ENCODE data around the gene STK36. TPM values are rescaled to one million over a fixed set of nuclear protein-coding genes. Genes with fewer than 3 reads are reported as not detected.
A peak's percentile ranks its signal among the peaks of the same experiment; 100 is the strongest.

Gene STK36
- total RNA-seq, 2 donors from 2014 or later: 15.3 to 22.1 TPM

GRCh38 chr2:218717262-218717661 is 45.4 kb downstream of the STK36 start:
- no peaks in the 10 kb centered on the region for H3K27me3 Mint-ChIP-seq (ENCODE audit: low read depth)
- H3K4me3 Mint-ChIP-seq: no peak overlapping the region
- H3K36me3 Mint-ChIP-seq (ENCODE audit: insufficient read depth in 2 of 2): peaks cover 3 to 6% of the 10 kb centered on the region in 2 donors
- no peak overlapping the region for H3K27ac Mint-ChIP-seq
- DNase-seq (no peak), ATAC-seq (replicated peaks in 1 of 2) (no peak)
- H3K4me1 Mint-ChIP-seq (ENCODE audit: low read depth): peaks cover 19% of the 10 kb centered on the region
- H3K9me3 Mint-ChIP-seq: no peaks in the 10 kb centered on the region

- Mint-ChIP-seq H3K27ac (no peak overlapping the region), H3K9me3 (no peaks in the 10 kb centered on the region), H3K36me3 (ENCODE audit: insufficient read depth in 2 of 2) (peaks cover 3 to 6% of the 10 kb centered on the region in 2 donors), H3K4me3 (no peak overlapping the region), H3K4me1 (ENCODE audit: low read depth) (peaks cover 27% of the 10 kb centered on the region), H3K27me3 (ENCODE audit: low read depth) (no peaks in the 10 kb centered on the region)
- no peak for DNase-seq
- no peak for ATAC-seq (replicated peaks in 1 of 2)
Observed at GRCh38 chr2:218718058-218718457, 46.2 kb downstream of the STK36 start.

- Mint-ChIP-seq H3K4me1 (ENCODE audit: low read depth) (peaks cover 24% of the 10 kb centered on the region), H3K9me3 (peaks cover 0 to 2% of the 10 kb centered on the region in 2 donors), H3K27ac (no peak overlapping the region), H3K27me3 (ENCODE audit: low read depth) (no peaks in the 10 kb centered on the region), H3K36me3 (ENCODE audit: insufficient read depth in 2 of 2) (peaks cover 3 to 6% of the 10 kb centered on the region in 2 donors), H3K4me3 (no peak overlapping the region)
- ATAC-seq (replicated peaks in 1 of 2) (no peak), DNase-seq (no peak)
Observed at GRCh38 chr2:218719457-218719856, 47.6 kb downstream of the STK36 start.

- H3K36me3 Mint-ChIP-seq (ENCODE audit: insufficient read depth in 2 of 2): peaks cover 3 to 6% of the 10 kb centered on the region in 2 donors
- H3K27ac Mint-ChIP-seq: no peak overlapping the region
- ATAC-seq (replicated peaks in 1 of 2): no peak
- peaks cover 24% of the 10 kb centered on the region for H3K4me1 Mint-ChIP-seq (ENCODE audit: low read depth)
- no peaks in the 10 kb centered on the region for H3K27me3 Mint-ChIP-seq (ENCODE audit: low read depth)
- H3K4me3 Mint-ChIP-seq: no peak overlapping the region
- peaks cover 0 to 2% of the 10 kb centered on the region in 2 donors for H3K9me3 Mint-ChIP-seq
- no peak for DNase-seq
Observed at GRCh38 chr2:218720048-218721041, 48.5 kb downstream of the STK36 start.

- ATAC-seq (replicated peaks in 1 of 2) (no peak), DNase-seq (no peak)
- no peaks in the 10 kb centered on the region for H3K27me3 Mint-ChIP-seq (ENCODE audit: low read depth)
- peaks cover 0 to 2% of the 10 kb centered on the region in 2 donors for H3K9me3 Mint-ChIP-seq
- no peak overlapping the region for H3K27ac Mint-ChIP-seq
- peaks cover 24% of the 10 kb centered on the region for H3K4me1 Mint-ChIP-seq (ENCODE audit: low read depth)
- peaks cover 5 to 15% of the 10 kb centered on the region in 2 donors for H3K36me3 Mint-ChIP-seq (ENCODE audit: insufficient read depth in 2 of 2)
- no peak overlapping the region for H3K4me3 Mint-ChIP-seq
Observed at GRCh38 chr2:218721488-218721887, 49.6 kb downstream of the STK36 start.

GRCh38 chr2:218721934-218722333 is 50.0 kb downstream of the STK36 start:
- peaks cover 0 to 2% of the 10 kb centered on the region in 2 donors for H3K9me3 Mint-ChIP-seq
- ATAC-seq (replicated peaks in 1 of 2) (no peak), DNase-seq (no peak)
- H3K4me3 Mint-ChIP-seq: no peak overlapping the region
- peaks cover 5 to 19% of the 10 kb centered on the region in 2 donors for H3K36me3 Mint-ChIP-seq (ENCODE audit: insufficient read depth in 2 of 2)
- H3K27me3 Mint-ChIP-seq (ENCODE audit: low read depth): no peaks in the 10 kb centered on the region
- H3K27ac Mint-ChIP-seq: no peak overlapping the region
- H3K4me1 Mint-ChIP-seq (ENCODE audit: low read depth): peaks cover 24% of the 10 kb centered on the region

GRCh38 chr2:218722419-218722818 is 50.5 kb downstream of the STK36 start:
- Mint-ChIP-seq H3K27me3 (ENCODE audit: low read depth) (no peaks in the 10 kb centered on the region), H3K4me3 (no peak overlapping the region), H3K9me3 (peaks cover 0 to 2% of the 10 kb centered on the region in 2 donors)

GRCh38 chr2:218722876-218723785 is 51.2 kb downstream of the STK36 start:
- Mint-ChIP-seq H3K27me3 (ENCODE audit: low read depth) (no peaks in the 10 kb centered on the region), H3K27ac (no peak overlapping the region), H3K4me3 (no peak overlapping the region), H3K9me3 (peaks cover 2 to 4% of the 10 kb centered on the region in 2 donors), H3K36me3 (ENCODE audit: insufficient read depth in 2 of 2) (peaks cover 10 to 26% of the 10 kb centered on the region in 2 donors), H3K4me1 (ENCODE audit: low read depth) (peaks cover 19% of the 10 kb centered on the region)
- DNase-seq: no peak
- ATAC-seq (replicated peaks in 1 of 2): no peak

More at GRCh38 chr2:218722419-218722818, 50.5 kb downstream of the STK36 start:
- no peak for ATAC-seq (replicated peaks in 1 of 2)
- no peak for DNase-seq
- peaks cover 7 to 23% of the 10 kb centered on the region in 2 donors for H3K36me3 Mint-ChIP-seq (ENCODE audit: insufficient read depth in 2 of 2)
- peak overlapping the region; percentile 17 for H3K27ac Mint-ChIP-seq
- peaks cover 21% of the 10 kb centered on the region for H3K4me1 Mint-ChIP-seq (ENCODE audit: low read depth)

- ATAC-seq (replicated peaks in 1 of 2) (no peak), DNase-seq (no peak)
- no peaks in the 10 kb centered on the region for H3K27me3 Mint-ChIP-seq (ENCODE audit: low read depth)
- peaks cover 12% of the 10 kb centered on the region for H3K4me1 Mint-ChIP-seq (ENCODE audit: low read depth)
- no peak overlapping the region for H3K27ac Mint-ChIP-seq
- H3K36me3 Mint-ChIP-seq (ENCODE audit: insufficient read depth in 2 of 2): peaks cover 13 to 29% of the 10 kb centered on the region in 2 donors
- H3K9me3 Mint-ChIP-seq: peaks cover 2 to 4% of the 10 kb centered on the region in 2 donors
- no peak overlapping the region for H3K4me3 Mint-ChIP-seq
Observed at GRCh38 chr2:218726004-218726574, 54.2 kb downstream of the STK36 start.

GRCh38 chr2:218727502-218728165 is 55.7 kb downstream of the STK36 start:
- peaks cover 13 to 29% of the 10 kb centered on the region in 2 donors for H3K36me3 Mint-ChIP-seq (ENCODE audit: insufficient read depth in 2 of 2)
- H3K27me3 Mint-ChIP-seq (ENCODE audit: low read depth): no peaks in the 10 kb centered on the region
- DNase-seq (peak in 1 of 2 donors; percentile 12), ATAC-seq (replicated peaks in 1 of 2) (no peak)
- H3K4me3 Mint-ChIP-seq: no peak overlapping the region
- peaks cover 2 to 4% of the 10 kb centered on the region in 2 donors for H3K9me3 Mint-ChIP-seq
- no peak overlapping the region for H3K27ac Mint-ChIP-seq
- peaks cover 21% of the 10 kb centered on the region for H3K4me1 Mint-ChIP-seq (ENCODE audit: low read depth)

- DNase-seq: no peak
- no peak overlapping the region for H3K27ac Mint-ChIP-seq
- H3K4me1 Mint-ChIP-seq (ENCODE audit: low read depth): peaks cover 31% of the 10 kb centered on the region
- H3K9me3 Mint-ChIP-seq: peaks cover 2 to 7% of the 10 kb centered on the region in 2 donors
- H3K27me3 Mint-ChIP-seq (ENCODE audit: low read depth): no peaks in the 10 kb centered on the region
- no peak overlapping the region for H3K4me3 Mint-ChIP-seq
- no peak for ATAC-seq (replicated peaks in 1 of 2)
- H3K36me3 Mint-ChIP-seq (ENCODE audit: insufficient read depth in 2 of 2): peaks cover 18 to 37% of the 10 kb centered on the region in 2 donors
Observed at GRCh38 chr2:218729640-218730039, 57.8 kb downstream of the STK36 start.
